ENCODE results near the gene ZNF786. TPM values are rescaled to one million over a fixed set of nuclear protein-coding genes. Genes with fewer than 3 reads are reported as not detected.

ZNF786 gene, protein sequence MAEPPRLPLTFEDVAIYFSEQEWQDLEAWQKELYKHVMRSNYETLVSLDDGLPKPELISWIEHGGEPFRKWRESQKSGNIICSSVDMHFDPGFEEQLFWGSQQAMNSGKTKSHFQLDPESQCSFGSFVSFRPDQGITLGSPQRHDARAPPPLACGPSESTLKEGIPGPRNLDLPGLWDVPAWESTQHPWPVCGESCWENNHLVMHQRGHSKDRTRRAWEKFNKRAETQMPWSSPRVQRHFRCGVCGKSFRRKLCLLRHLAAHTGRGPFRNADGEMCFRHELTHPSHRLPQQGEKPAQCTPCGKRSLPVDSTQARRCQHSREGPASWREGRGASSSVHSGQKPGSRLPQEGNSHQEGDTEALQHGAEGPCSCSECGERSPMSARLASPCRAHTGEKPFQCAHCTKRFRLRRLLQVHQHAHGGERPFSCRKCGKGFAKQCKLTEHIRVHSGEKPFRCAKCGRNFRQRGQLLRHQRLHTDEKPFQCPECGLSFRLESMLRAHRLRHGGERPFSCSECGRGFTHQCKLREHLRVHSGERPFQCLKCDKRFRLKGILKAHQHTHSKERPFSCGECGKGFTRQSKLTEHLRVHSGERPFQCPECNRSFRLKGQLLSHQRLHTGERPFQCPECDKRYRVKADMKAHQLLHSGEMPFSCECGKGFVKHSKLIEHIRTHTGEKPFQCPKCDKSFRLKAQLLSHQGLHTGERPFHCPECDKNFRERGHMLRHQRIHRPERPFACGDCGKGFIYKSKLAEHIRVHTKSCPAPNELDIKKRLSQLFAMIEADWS
- 3.6 and 5.0 TPM in 2 replicates for total RNA-seq (ENCODE audit: low replicate concordance)

DNA sequence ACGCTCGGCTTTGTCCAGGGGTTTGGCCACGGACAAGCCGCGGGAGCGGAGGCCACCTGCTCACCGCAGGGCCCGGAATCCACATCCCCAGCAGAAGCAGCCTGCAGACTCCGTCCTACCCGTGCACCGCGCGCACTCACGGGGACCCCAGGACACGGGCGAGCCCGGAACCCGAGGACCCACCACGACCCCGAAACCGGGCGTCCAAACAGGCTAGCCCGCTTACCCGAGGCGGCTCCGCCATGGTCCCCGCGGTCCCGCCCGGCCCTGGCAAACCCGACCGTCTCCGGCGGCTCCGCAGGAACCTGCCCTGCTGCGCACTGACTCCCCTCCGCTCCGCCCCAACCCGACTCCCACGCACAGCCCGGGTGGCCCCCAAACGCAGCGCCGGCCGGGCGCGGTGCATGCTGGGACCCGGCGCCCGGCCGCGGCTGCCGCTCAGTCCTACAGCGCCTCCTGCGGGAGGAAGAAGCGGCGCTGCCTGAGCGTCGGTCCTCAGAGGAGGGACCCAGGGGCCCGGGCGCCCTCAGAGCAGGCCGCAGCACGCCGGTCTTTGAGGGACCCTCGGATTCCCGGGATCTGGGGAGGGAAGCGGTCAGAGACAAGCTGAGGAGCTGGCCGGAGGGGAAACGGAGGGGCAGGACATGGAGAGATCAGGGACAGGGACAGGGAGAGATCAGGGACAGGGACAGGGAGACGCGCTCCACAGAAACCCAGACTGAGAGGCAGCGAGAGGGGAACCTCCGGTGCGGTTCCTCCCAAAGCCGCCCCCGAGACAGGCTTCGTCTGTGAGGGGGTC lies at the start of gene ZNF786:
TSS of gene ZNF786 (minus strand) at position 322 of the 799 bp plus-strand sequence. CDS start at position 244, 78 bp downstream.

GRCh38 chr7:149125863-149126661 lies 35.5 kb upstream of the ZNF786 start, which contains the start of gene ZNF425:
TSS of gene ZNF425 (minus strand) at chr7:149126324. CDS start at chr7:149126213, 111 bp downstream.

DNA sequence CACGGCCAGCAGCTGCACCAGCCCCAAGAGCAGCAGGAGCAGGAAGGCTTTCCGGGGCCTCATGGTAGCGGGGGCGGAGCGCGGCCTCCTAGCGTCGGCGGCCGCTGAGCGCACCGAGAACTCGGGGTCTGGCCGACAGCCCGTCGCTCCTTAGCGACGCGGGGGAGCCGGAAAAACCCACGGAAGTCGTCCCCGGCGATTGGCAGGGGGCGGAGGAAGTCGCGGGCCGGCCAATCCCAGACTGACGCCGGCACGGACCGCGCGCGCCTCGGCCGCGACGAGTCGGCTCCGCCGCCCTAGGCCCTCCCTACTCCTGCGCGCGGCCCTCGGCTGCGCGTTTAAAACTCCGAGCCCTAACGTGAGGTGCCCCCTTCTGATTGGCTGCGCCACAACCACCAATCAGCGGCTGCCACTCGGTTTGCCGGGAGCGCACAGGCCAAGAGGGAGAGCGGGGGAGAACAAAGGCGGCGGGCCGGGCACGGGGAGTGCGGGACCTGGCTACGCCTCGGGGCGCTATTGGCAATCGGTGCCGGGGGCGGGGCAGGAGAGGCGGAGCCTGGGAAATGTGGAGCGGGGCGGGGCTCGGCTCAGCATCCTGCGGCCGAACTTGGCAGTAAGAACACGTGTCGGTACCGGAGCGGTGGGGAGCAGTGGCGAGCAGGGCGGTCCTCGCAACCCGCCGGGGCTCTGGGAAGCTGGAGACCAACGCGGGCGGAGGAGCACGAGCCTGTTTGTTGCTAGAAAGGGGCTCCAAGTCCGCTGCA lies 62.0 kb downstream of the ZNF786 start, which contains the start of gene PDIA4:
TSS of gene PDIA4 (minus strand) at position 160 of the 764 bp plus-strand sequence. CDS start at position 63, 97 bp downstream.

Other genes starting within 250 kb of the ZNF786 start
- 2.1 and 5.0 TPM in 2 replicates for gene EZH2, start 206.4 kb downstream of the ZNF786 start, total RNA-seq (ENCODE audit: low replicate concordance)
- gene PDIA4, start 62.2 kb downstream of the ZNF786 start, total RNA-seq (ENCODE audit: low replicate concordance): 284 and 381 TPM in 2 replicates
- 3.6 and 4.2 TPM in 2 replicates for gene ZNF425, start 35.6 kb upstream of the ZNF786 start, total RNA-seq (ENCODE audit: low replicate concordance)
- gene ZNF398, start 56.7 kb upstream of the ZNF786 start, total RNA-seq (ENCODE audit: low replicate concordance): 4.0 and 4.7 TPM in 2 replicates
- 17.3 and 17.9 TPM in 2 replicates for gene ZNF282, start 104.8 kb upstream of the ZNF786 start, total RNA-seq (ENCODE audit: low replicate concordance)
- 3.5 and 4.0 TPM in 2 replicates for gene ZNF212, start 148.9 kb upstream of the ZNF786 start, total RNA-seq (ENCODE audit: low replicate concordance)
- 9.3 and 10.8 TPM in 2 replicates for gene ZNF783, start 171.5 kb upstream of the ZNF786 start, total RNA-seq (ENCODE audit: low replicate concordance)